NCI-H69 (cell line): ENCODE measurements around the gene TBC1D5.

Experiments used
- DNase-seq: peaks from one replicate; lab custom pipeline; 2025; lab: John Stamatoyannopoulos, UW

The TBC1D5 gene

DNA sequence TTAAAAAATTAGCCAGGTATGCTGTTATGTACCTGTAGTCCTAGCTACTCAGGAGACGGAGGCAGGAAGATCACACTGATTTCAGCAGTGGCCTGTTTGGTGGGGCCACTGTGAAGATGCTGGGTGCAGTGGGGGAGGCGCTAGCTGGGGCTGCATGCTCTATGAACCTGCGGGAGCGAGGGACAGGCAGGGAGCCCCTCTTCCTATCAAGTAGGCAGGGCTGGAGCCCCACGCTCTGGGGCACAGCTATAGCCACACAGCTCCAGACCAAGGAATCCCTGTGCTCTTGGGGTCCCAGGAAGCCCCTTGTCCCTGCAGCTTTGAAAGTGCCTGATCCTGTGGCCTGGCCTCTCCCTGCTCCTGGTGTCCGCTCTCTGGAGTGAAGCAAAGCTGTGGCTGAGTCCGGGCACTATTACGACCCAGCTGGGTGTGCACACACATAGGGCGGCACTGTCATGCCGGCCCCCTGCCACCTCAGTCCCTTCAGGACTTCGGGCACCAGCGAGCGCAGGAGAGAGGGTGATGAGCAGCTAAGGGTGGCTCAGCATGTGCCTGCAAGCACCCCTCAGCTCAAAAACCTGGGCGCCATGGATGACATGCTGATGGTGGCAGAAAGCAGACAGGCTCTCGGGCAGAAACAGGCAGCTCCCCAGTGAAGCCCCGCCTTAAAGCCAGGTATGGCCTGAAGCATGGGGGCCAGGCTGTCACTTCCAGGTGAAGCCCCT lies 262.6 kb downstream of the TBC1D5 start:
- no peak for DNase-seq

DNA sequence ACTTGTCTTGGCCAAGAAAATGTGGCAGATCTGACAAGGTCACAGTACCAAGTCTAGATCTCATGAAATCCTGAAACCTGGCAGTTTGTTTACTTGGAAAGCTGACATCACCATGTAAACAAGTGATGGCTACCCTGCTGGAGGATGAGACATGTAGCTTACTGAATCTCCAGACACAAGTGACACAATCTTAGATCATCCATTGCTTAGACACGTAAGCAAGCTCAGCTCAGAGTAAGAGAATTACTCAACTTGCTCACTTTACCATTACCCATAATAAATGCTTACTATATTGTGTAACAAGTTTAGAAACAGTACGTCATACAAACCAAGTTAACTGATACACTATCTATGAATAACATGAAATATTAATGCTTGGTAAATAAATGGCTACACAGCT lies 263.8 kb downstream of the TBC1D5 start:
- DNase-seq, result peak; percentile 33

DNA sequence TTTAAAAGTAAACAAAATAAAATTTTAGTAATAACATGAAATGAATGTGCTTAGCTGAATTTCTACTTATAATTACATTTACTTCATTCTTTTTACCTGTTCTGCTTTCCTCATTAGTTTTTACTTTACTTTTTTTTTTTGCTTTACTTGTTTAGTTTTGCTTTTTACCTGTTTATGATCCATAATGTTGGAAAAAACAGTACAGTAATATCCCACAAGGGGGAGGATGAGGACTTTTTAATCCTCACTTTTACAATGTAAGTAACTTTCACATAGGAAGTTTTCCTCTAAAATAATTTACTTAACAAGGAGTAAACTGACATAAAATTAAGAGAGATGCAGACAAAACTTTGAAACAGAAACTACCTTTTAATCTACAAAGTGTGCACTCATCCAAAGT lies 268.7 kb downstream of the TBC1D5 start:
- peak; percentile 6 for DNase-seq

DNA sequence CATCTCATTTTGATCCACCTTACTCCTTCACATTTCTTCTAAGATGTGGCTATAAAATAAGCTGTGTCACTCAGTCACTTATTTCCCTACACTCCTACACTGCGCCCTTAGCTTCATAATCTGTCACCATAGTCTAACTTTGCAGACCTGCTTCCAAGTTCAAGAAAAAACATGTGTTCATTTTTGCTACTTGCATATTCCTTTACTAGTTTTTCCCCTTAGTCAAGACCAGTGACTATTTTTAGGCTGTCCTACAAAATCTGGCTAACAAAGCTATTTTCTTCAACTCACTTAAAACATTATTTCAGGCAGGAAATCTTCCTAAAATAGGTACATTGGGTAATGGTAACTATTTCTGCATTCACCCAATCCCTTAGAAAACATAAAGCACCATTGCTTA lies 272.5 kb downstream of the TBC1D5 start:
- DNase-seq, result peak; percentile 28

DNA sequence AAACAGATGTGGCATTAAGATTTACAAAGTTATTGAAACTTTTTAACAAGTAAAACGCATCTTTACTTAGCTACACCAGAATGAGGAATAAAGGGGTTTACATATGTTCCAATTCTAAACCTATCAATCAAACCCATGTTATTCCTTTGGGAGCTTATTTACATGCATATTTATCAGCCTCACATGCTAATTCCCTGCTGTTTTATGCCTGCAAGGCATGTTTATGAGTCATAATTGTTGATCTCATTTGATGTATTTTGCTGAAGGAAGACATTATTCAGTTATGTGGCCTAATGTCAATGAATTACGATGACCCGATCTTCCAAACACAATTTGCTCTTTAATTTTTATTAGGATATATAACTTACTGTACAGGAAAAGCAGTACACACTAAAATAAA lies 272.9 kb downstream of the TBC1D5 start:
- DNase-seq, result peak; percentile 78

DNA sequence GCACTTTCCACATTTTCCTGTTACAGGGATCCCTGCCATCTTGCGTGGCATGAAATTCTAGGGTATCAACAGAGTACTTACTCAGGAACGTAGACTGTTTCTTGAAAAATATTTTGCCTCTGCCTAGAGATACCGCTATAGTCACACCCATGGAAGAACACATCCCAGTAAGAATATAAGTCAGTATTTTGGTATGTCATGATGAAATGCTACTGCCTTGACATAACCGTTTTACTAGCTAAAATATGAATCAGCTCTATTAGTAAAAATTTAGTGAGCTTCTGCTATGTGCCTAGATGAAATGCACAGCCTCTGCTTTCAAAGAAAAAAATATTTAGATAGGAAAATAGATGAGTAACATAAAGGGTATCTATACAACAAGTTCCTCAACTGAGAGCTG lies 276.4 kb downstream of the TBC1D5 start:
- no peak for DNase-seq

DNA sequence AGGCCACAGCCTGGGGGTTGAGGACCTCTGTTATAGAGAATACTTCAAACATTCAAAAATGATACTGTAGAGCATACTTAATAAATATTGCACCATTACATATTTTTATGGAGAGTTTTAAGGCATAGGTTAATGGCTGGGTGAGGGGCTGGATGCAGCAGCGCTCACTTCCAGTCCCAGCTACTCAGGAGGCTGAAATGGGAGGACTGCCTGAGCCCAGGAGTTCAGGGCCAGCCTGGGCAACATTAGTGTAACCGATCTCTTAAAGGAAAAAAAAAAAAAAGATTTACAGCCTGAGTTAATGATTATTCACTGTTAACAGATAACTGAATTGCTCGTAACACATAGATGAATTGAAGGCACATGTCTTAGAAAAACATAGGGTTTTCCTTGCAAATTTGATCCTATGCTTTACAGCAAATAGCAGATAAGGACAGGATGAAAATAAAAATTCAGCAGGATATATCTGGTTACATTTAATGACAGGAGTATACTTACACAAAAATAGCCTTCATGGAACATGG lies 282.9 kb downstream of the TBC1D5 start:
- DNase-seq, result no peak

DNA sequence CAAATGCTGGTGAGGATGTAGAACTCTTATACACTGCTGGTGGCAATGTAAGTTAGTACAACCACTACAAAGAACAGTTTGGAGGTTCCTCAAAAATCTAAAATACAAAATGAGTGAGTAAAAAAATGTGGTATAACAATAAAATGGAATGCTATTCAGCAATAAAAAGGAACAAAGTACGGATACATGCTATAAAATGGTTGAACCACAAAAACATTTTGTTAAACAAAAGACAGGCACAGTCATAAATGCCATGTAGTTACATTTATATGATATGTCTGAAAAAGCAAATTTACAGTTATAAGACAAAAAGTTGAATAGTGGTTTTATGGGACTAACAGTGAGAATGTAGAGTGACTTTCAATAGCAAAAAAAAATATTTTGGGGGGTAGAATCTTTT lies 285.8 kb downstream of the TBC1D5 start:
- no peak for DNase-seq

DNA sequence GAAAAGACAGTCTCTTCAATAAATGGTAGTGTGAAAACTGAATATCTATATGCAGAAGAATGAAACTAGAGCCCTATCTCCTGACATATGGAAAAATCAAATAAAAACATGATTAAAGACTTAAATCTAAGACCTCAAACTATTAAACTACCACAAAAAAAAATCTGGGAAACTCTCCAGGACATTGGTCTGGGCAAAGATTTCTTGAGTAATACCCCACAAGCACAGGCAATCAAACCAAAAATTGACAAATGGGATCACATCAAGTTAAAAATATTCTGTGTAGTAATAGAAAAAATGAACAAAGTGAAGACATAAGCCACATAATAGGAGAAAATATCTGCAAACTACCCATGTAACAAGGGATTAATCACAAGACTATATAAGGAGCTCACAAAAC lies 286.4 kb downstream of the TBC1D5 start:
- no peak for DNase-seq

DNA sequence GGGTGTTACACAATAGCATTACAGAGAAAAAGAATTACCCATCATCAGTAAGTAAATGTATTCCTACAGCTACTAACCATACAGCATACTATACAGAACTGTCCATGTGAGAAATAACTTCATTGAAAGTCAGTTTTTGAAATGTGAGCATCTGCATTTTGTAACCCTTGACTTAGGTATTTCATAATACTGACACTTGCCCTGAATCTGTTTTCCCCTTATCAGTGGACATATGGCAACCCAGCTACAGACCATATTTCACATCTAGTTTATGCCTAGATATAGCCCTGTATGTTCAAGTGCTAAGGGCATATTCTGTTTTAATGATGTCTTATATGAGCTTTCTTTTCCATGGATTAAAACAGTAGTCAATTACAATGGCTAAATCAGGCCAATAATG lies 297.6 kb downstream of the TBC1D5 start:
- no peak for DNase-seq

DNA sequence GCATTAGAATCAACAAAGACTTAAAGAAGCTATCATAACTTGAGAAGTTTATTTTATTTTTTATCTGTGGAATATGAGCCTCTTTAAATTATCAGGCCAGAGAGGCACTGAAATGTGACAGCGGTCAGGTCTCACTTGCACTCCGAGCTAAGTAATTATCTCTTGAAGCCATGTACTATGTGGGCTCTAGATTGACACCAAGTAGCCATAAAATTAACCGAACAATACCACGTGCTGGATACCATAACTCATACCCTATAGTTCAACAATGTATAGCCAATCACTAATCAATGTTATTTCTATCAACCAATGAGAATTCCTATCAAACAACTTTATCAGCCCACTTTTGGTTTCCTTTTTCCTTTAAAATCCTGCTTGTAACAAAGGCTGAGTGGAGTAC lies 299.3 kb downstream of the TBC1D5 start:
- DNase-seq, result no peak

DNA sequence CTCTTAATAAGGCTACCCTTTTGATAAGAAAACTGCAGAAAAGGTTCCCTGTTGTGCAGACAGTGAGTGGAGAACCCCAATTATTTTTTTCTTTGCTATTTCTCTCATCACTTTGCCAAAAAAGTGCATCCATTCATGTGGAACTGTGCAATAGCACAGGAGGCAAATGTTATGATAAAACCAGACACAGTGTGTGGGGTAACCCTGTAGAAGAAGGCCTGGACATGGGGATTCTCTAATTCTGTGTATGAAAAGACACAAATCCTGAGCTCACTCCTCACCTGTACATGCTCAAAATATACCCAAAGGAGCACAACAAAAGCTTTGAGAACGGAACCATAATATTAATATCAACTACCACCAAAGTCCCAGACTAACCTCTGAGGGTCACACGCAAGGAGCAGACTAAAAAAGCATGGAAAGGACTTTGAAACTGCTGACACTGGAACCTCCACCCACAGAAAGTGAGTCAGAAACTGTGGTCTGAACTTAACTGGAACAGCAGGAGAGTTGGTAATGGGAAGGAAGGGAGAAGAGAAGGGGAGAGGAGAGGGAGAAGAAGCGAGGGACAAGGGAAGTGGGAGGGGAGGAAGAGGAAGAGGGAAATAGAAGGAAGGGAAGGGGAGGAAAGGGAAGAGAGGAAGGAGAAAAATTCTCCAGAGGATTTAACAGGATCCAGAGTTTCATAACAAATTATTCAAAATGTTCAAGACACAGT lies 299.9 kb downstream of the TBC1D5 start:
- DNase-seq, result no peak

DNA sequence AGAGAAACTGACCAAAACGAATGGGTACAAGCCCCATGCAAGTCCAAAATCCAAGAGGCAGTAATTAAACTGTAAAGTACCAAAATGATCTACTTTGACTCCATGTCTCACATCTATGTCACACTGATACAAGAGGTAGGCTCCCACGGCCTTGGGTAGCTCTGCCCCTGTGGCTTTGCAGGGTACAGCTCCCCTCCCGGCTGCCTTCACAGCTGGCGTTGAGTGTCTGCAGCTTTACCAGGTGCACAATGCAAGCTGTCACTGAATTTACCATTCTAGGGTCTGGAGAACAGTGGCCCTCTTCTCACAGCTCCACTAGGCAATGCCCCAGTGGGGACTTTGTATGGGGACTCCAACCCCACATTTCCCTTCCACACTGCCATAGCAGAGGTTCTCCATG lies 308.6 kb downstream of the TBC1D5 start:
- DNase-seq, result no peak

DNA sequence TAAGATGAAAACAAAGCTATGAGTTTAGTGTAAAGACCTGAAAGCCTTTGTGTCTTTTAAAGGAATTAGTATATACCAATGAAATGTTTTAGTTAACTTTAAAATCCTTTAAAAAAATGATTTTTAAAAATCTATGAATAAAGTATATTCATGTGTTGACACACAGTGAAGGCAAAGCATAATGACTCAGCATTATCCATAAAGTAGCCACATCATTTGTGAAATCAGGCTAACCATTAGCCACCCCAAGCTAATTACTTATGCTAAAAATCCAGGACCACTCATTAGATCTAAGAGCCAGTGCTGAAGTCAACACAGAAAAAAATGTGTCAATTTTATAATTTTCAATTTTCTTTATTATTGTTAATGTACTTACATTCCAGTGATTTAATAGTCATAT lies 310.2 kb downstream of the TBC1D5 start:
- peak; percentile 48 for DNase-seq

DNA sequence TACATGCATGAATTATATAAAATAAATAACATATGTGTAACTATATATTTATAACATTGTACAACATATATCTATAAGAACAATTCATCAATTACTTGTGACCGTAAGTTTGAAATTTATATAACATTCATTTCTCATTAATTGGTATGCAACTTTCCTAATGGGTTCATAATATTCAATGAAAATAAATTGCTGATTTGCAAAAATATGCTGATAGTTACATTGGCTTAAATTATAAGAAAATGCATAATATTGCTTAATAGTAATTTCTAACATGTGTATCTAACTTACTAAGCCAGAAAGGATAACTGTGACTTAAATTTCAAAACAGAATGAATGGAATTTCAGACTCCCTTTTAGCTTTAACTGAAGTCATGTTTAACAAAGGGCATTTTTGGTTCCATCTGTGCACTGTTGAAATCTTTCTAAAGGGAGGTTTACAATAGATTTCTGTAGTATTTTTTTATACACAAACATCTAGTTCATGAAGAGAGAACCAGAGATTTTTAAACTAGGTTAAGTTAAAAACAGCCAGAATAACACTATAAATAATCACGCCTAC lies 310.9 kb downstream of the TBC1D5 start:
- DNase-seq, result peak; percentile 29

DNA sequence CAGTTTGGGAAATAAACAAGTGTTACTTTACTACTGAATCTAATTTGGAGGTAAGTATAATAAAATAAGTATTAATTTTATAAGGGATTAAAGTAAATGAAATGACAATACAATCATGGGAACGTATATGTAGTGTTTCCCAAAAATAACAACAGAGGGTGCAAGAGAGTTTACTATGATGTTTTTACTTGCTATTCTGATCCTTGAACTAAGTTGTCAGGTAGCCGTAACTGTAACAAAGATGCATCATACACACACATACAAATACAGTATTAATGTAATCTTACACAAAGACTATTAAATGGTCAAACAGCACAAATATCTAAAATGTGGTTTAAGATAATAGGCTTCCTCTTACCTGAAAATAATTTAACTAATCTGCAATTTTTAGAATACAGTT lies 311.4 kb downstream of the TBC1D5 start:
- peak; percentile 77 for DNase-seq

DNA sequence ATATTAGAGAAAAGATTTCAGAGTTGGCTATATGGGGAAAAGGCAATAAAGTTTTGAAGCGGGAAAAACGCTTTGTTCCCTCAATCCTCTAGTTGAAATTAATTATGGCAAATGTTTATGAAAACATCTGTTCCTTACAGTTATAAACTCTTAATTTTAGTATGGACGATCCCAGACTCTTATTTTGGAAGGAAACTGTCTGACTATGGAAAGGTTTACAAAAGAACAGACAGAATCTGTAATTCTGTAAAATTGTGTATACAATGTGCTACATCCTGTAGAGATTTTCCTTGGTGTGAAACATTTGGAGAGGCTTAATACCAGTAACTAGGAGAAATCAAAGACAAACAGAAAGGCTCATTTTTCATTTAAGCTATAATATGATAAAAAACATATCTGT lies 311.8 kb downstream of the TBC1D5 start:
- DNase-seq, result peak; percentile 64

DNA sequence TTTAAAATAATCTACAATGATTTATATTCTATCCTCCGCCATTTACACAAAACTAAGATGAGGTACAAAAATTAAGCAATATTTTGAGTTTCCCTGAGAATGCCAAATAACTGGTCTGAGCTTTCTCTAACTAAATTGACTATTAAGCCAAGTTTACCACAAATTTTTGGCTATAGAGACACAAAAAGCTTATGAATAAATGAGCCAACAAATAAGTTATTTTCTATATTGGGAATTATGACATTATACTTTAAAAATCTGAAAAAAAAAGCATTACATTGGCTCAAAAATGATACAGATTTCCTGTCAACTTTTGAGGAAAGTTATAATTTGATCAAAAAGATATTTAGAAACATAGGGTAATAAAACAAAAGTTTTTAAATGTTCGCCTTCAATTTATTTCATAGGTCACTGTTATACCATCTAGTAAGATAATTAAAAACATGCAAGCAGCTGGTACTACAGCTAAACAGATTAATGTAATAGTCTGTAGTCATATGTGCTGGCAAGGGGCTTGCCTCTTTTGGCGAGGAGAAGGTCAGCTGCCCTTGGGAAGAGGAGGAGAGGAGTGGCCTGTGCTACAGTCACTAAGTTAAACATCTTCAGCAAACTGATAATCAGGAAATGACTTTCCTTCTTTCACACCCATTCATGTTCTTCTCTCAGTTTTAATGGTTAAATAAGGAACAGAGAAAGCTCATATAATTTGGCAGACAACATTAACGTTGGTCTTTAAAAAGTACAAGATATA lies 318.5 kb downstream of the TBC1D5 start:
- peak; percentile 82 for DNase-seq

DNA sequence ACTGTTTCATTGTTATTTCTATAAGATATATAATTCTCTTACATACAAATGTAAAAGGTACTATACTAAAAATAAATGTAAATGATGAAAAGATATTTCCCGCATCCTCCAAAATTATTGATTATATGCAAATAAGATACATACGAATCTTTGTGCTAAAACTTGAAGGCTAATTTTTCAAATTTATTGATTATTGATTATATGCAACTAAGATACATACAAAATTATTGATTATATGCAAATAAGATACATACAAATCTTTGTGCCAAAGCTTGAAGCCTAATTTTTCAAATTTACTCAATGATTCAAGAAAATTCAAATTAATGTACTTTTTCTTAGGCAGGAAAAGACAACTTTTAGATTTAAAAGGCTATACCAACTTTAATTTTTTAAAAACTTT lies 319.8 kb downstream of the TBC1D5 start:
- no peak for DNase-seq

DNA sequence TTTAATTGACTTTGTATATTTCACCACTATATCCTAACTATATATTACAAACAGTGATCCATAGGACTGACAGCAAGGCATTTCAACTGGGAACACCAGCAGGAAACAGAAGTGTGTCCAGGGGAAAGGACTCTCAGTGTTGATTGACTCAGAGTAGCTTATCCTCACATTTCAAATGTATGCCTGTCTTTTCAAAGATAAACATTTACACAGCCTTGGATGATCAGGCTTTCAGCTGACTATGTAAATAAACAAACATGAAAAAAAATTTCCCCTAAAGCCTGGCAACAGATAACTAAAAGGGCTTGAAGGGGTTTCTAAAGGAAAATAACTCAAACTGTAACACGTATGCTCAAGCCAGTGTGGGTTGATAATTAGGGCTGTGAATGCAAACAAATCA lies 321.8 kb downstream of the TBC1D5 start:
- DNase-seq, result peak; percentile 88

DNA sequence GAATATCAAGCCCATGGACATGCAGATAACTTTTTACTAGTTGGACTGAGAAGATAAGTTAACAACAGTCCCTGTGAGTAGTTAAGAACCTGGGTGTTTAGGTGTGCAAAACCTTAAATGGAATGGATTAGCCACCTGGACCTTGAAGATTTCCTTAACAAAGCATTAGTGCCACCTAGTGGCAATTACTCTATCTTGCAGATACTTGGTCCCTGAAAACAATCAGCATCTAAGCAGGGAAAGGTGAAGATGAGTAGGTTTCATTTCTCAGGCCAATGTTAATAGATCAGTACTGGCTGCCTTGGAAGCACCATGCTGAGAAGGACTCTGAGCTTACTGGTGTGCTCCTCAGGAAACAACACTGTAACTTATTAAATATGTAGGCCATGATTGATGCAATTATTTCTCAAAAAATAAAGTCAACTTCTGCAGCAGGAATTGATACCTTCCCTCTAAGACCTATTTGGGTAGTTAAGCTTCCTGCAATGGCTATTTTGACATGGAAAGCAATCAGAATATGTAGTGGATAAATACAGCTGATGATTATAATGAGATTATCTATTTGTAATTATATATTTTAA lies 329.4 kb downstream of the TBC1D5 start:
- DNase-seq, result peak; percentile 92
